H1 (cell line): ENCODE data around the gene NRXN3. TPM values are rescaled to one million over a fixed set of nuclear protein-coding genes. Genes with fewer than 3 reads are reported as not detected.

Experiments
- CTCF ChIA-PET: fragments of 300-600 bp; sonication (Branson Sonifier 250); formaldehyde crosslinking; loops from one replicate; lab custom pipeline; 2021; ENCODE audit not compliant: partially characterized antibody; lab: Charles Lee
- POLR2A ChIA-PET: fragments of 300-600 bp; sonication (Branson Sonifier 250); formaldehyde crosslinking; loops from one replicate; lab custom pipeline; 2021; ENCODE audit warnings: inconsistent platforms; ENCODE audit not compliant: partially characterized antibody; lab: Charles Lee
- DNase-seq, 2 experiments: peaks; one replicate each; pipeline versions ENCODE4 v3.0.0 to v3.0.0-alpha.2; 2010 to 2022; ENCODE audit warnings: low spot score in 2 of 2, low read depth in 1 of 2, mixed read lengths in 1 of 2
- FAIRE-seq: peaks from 2 replicates; lab custom pipeline; 2011; peaks lifted over from hg19 to GRCh38; lab: Jason Lieb, UNC
- H2AFZ ChIP-seq: 2 replicates; pipeline ENCODE4 v1.8.1; 2012; ENCODE audit warnings: low read length, inconsistent platforms
- H2AK5ac ChIP-seq: 2 replicates; pipeline ENCODE4 v1.6.1; 2013; ENCODE audit warnings: low read depth, low read length
- H2BK120ac ChIP-seq: replicated peaks from 2 replicates; pipeline ENCODE3; 2013; ENCODE audit warnings: low read depth, low read length, inconsistent platforms
- H2BK12ac ChIP-seq: 2 replicates; pipeline ENCODE4 v1.6.1; 2013; ENCODE audit warnings: low read depth, low read length
- H2BK15ac ChIP-seq: 2 replicates; pipeline ENCODE4 v1.6.1; 2013; ENCODE audit warnings: low read length
- H2BK20ac ChIP-seq: 2 replicates; pipeline ENCODE4 v1.6.1; 2013; ENCODE audit warnings: low read length
- H2BK5ac ChIP-seq: 2 replicates; pipeline ENCODE4 v1.6.1; 2013; ENCODE audit warnings: low read depth, low read length
- H3K14ac ChIP-seq: 2 replicates; pipeline ENCODE4 v1.6.1; 2013; ENCODE audit warnings: inconsistent platforms; ENCODE audit not compliant: insufficient read length
- H3K18ac ChIP-seq: 2 replicates; pipeline ENCODE4 v1.6.1; 2013; ENCODE audit warnings: low read length; ENCODE audit errors: extremely low read depth
- H3K23ac ChIP-seq: 2 replicates; pipeline ENCODE4 v1.6.1; 2013; ENCODE audit warnings: inconsistent platforms; ENCODE audit not compliant: insufficient read length
- H3K23me2 ChIP-seq: 2 replicates; pipeline ENCODE4 v1.6.1; 2013; ENCODE audit warnings: low read depth, low read length
- H3K27ac ChIP-seq: 2 replicates; pipeline ENCODE4 v1.6.1; 2011; ENCODE audit warnings: low read depth, low read length, inconsistent platforms
- H3K27me3 ChIP-seq, 4 experiments: replicated peaks in 1 of 4; 1 replicate in 1 of 4; 2 replicates in 3 of 4; pipeline versions ENCODE4 v1.6.1 to v1.8.1; 2011 to 2013; ENCODE audit warnings: low read length in 3 of 4, mild to moderate bottlenecking in 3 of 4, inconsistent platforms in 2 of 4, mixed read lengths in 2 of 4, moderate library complexity in 1 of 4; ENCODE audit not compliant: control insufficient read depth in 3 of 4, insufficient read depth in 3 of 4; ENCODE audit errors: extremely low read depth in 1 of 4
- H3K36me3 ChIP-seq, 4 experiments: 2 replicates each; pipeline versions ENCODE4 v1.6.1 to v1.8.1; 2011 to 2013; ENCODE audit warnings: mild to moderate bottlenecking in 4 of 4, low read length in 3 of 4, moderate library complexity in 2 of 4, control low read depth in 1 of 4, inconsistent platforms in 1 of 4; ENCODE audit not compliant: insufficient read depth in 4 of 4, control insufficient read depth in 2 of 4
- H3K4ac ChIP-seq: replicated peaks from 2 replicates; pipeline ENCODE3; 2013; ENCODE audit warnings: low read length, low read depth, mixed read lengths, inconsistent platforms; ENCODE audit not compliant: insufficient read length
- H3K4me1 ChIP-seq, 4 experiments: replicated peaks in 1 of 4; 1 replicate in 1 of 4; 2 replicates in 3 of 4; pipeline versions ENCODE4 v1.6.1 to v1.8.1; 2011 to 2013; ENCODE audit warnings: low read length in 3 of 4, inconsistent platforms in 2 of 4, mixed read lengths in 1 of 4; ENCODE audit not compliant: insufficient read depth in 4 of 4, control insufficient read depth in 3 of 4
- H3K4me2 ChIP-seq, 2 experiments: 2 replicates each; pipeline versions ENCODE4 v1.6.1 to v1.8.1; 2011 to 2013; ENCODE audit warnings: low read depth in 2 of 2, low read length in 2 of 2, control low read depth in 1 of 2, inconsistent platforms in 1 of 2, mild to moderate bottlenecking in 1 of 2; ENCODE audit not compliant: insufficient read depth in 1 of 2
- H3K4me3 ChIP-seq, 4 experiments: fragments of 200-600, 300-600 bp in 1 of 4; sonication (generic), shearing (Covaris generic), sonication (Bioruptor Twin) in 1 of 4; 2 replicates each; pipeline versions ENCODE4 v1.5.1 to v1.8.1; 2011 to 2016; ENCODE audit warnings: low read length in 4 of 4, low read depth in 3 of 4, control low read depth in 2 of 4, inconsistent platforms in 2 of 4, mild to moderate bottlenecking in 2 of 4, mixed read lengths in 1 of 4, moderate library complexity in 1 of 4; ENCODE audit not compliant: insufficient read depth in 2 of 4; ENCODE audit errors: extremely low read depth in 1 of 4
- H3K56ac ChIP-seq: replicated peaks from 2 replicates; pipeline ENCODE3; 2013; ENCODE audit warnings: low read depth, mild to moderate bottlenecking, mixed read lengths, low read length, inconsistent platforms; ENCODE audit not compliant: insufficient read length
- H3K79me1 ChIP-seq: 2 replicates; pipeline ENCODE4 v1.6.1; 2013; ENCODE audit warnings: low read depth, low read length, control low read depth
- H3K79me2 ChIP-seq, 2 experiments: 2 replicates each; pipeline versions ENCODE4 v1.6.1 to v1.8.1; 2012 to 2013; ENCODE audit warnings: low read length in 2 of 2, mild to moderate bottlenecking in 2 of 2, inconsistent platforms in 1 of 2; ENCODE audit not compliant: insufficient read depth in 2 of 2, control insufficient read depth in 1 of 2
- H3K9ac ChIP-seq, 4 experiments: replicated peaks in 1 of 4; 1 replicate in 1 of 4; 2 replicates in 3 of 4; pipeline versions ENCODE4 v1.6.1 to v1.8.1; 2011 to 2013; ENCODE audit warnings: low read depth in 3 of 4, low read length in 3 of 4, control low read depth in 2 of 4, mild to moderate bottlenecking in 2 of 4, moderate library complexity in 2 of 4, inconsistent platforms in 1 of 4; ENCODE audit errors: extremely low read depth in 1 of 4
- H3K9me3 ChIP-seq, 2 experiments: 2 replicates each; pipeline versions ENCODE4 v1.6.1 to v1.8.1; 2012 to 2013; ENCODE audit warnings: mild to moderate bottlenecking in 2 of 2, moderate library complexity in 2 of 2, control low read depth in 1 of 2, inconsistent platforms in 1 of 2, low read depth in 1 of 2, low read length in 1 of 2, mixed read lengths in 1 of 2; ENCODE audit not compliant: insufficient read depth in 2 of 2
- H4K20me1 ChIP-seq, 2 experiments: replicated peaks in 1 of 2; 2 replicates each; pipeline versions ENCODE3 to v1.8.1; 2011 to 2013; ENCODE audit warnings: inconsistent platforms in 2 of 2, low read length in 2 of 2, mild to moderate bottlenecking in 1 of 2; ENCODE audit not compliant: insufficient read depth in 2 of 2, control insufficient read depth in 1 of 2
- H4K5ac ChIP-seq: 2 replicates; pipeline ENCODE4 v1.6.1; 2013; ENCODE audit warnings: low read length, low read depth, mixed read lengths, inconsistent platforms; ENCODE audit not compliant: insufficient read length
- H4K8ac ChIP-seq: 2 replicates; pipeline ENCODE4 v1.8.0; 2013; ENCODE audit warnings: mild to moderate bottlenecking, moderate library complexity, low read length, inconsistent platforms; ENCODE audit not compliant: insufficient read depth; ENCODE audit errors: extremely low read depth
- H4K91ac ChIP-seq: replicated peaks from 2 replicates; pipeline ENCODE3; 2013; ENCODE audit warnings: low read length, mixed read lengths, inconsistent platforms; ENCODE audit not compliant: insufficient read length
- BACH1 ChIP-seq: IDR thresholded peaks from 2 replicates; pipeline ENCODE4 v1.6.1; 2012; ENCODE audit warnings: low read length, improper control_type of control experiment
- FOSL1 ChIP-seq: IDR thresholded peaks from 2 replicates; pipeline ENCODE4 v1.6.1; 2011; ENCODE audit warnings: mild to moderate bottlenecking, low read depth, low read length, moderate library complexity; ENCODE audit not compliant: insufficient read depth
- RFX5 ChIP-seq: IDR thresholded peaks from 2 replicates; pipeline ENCODE4 v1.6.1; 2011; ENCODE audit warnings: low read depth, low read length, improper control_type of control experiment, borderline replicate concordance
- WGBS, 2 experiments: shearing (Covaris generic) in 1 of 2; methylation state at CpG; one replicate each; pipeline versions ENCODE4 v1.1.6 to v1.1.7; 2013 to 2015; ENCODE audit warnings: low lambda C conversion rate in 2 of 2, mixed read lengths in 2 of 2, inconsistent platforms in 1 of 2, low coverage in 1 of 2, missing lambda C conversion rate in 1 of 2; ENCODE audit not compliant: insufficient replicate concordance in 2 of 2, insufficient coverage in 1 of 2, insufficient read length in 1 of 2; ENCODE audit errors: extremely low coverage in 1 of 2, missing lambda C conversion rate in 1 of 2; 5-methylcytosine and 5-hydroxymethylcytosine counted together
- polyA plus RNA-seq, 7 experiments: library from polyadenylated mRNA; depleted of rRNA in 3 of 7; stranded (reverse) in 5 of 7; unstranded in 2 of 7; fragments of >200 nt in 5 of 7; fragments of 200-250 nt in 2 of 7; gene quantifications; 1 replicate in 5 of 7; 2 replicates in 1 of 7; 4 replicates in 1 of 7; pipeline versions ENCODE4 v1.2.1 to v1.2.3, GENCODE V29; 2011 to 2013; ENCODE audit warnings: missing spikeins in 2 of 7, mixed read lengths in 2 of 7
- total RNA-seq: library from RNA; stranded (reverse); fragmentation: NEBNext Ultra II Directional; extraction: Animal tissue kit (Norgen Biotek cat#: 25700); gene quantifications from 2 replicates; pipeline ENCODE4 v1.2.1, GENCODE V29; 2021

NRXN3 gene
- total and polyA plus RNA-seq, 2 of the 8 experiments (the other 6 are each of a cell fraction or from before 2014, with no cell fraction given): 2.6 to 4.1 TPM

GRCh38 chr14:79248771-79249170 is 1078.6 kb downstream of the NRXN3 start:
- DNase-seq (no peak), FAIRE-seq (no peak)
- Histone ChIP-seq H2BK5ac (no peak overlapping the region), H3K4me2 (no peak overlapping the region), H3K18ac (no peak overlapping the region), H3K4ac (no peak overlapping the region), H4K91ac (no peak overlapping the region), H3K27me3 (no peaks in the 10 kb centered on the region), H2BK15ac (no peak overlapping the region), H2AFZ (no peak overlapping the region), H3K79me2 (no peaks in the 10 kb centered on the region), H2BK20ac (no peak overlapping the region), H3K23me2 (no peaks in the 10 kb centered on the region), H4K5ac (no peak overlapping the region), H2BK12ac (no peak overlapping the region), H3K14ac (no peak overlapping the region), H2BK120ac (no peak overlapping the region), H3K56ac (no peak overlapping the region), H3K23ac (no peak overlapping the region), H3K4me3 (no peak overlapping the region), H4K20me1 (no peaks in the 10 kb centered on the region), H3K27ac (no peak overlapping the region), H3K9me3 (no peaks in the 10 kb centered on the region), H3K36me3 (no peaks in the 10 kb centered on the region), H4K8ac (no peak overlapping the region), H3K79me1 (no peaks in the 10 kb centered on the region), H3K9ac (no peak overlapping the region), H3K4me1 (peaks cover 0 to 5% (median 0%) of the 10 kb centered on the region in 4 experiments; a peak in 1 of 7 replicates), H2AK5ac (no peak overlapping the region)
- ChIA-PET POLR2A (no interaction called here), CTCF (interaction anchor here (0.7 to 1.0 kb wide), 3 partner anchors 279 to 374 kb away, joined by 3 read pairs; no protein-coding TSS in a partner anchor)
- 69% methylated on average over 3 of the region's 3 CpGs; no CpG with 5 or more reads in 1 of the 2 experiments for WGBS, 2 experiments
- TF ChIP-seq FOSL1 (no peak), RFX5 (no peak), BACH1 (no peak)
